ENCODE measurements around the gene SNX14.

- TF ChIP-seq ZNF207 (IDR thresholded peaks at IDR 0.05; ENCODE audit: borderline replicate concordance) = no peak
- TF ChIP-seq POLR2A (IDR thresholded peaks at IDR 0.05; ENCODE audit: low read depth, low read length) = no peak
- no peak for TF ChIP-seq MTA3 (IDR thresholded peaks at IDR 0.05; ENCODE audit: borderline replicate concordance, low read length)
- TF ChIP-seq PML (IDR thresholded peaks at IDR 0.05; ENCODE audit: low read length) = no peak
- TF ChIP-seq ELK1 (IDR thresholded peaks at IDR 0.05; ENCODE audit: low read depth, low read length) = no peak
- TF ChIP-seq, protein P1, sequence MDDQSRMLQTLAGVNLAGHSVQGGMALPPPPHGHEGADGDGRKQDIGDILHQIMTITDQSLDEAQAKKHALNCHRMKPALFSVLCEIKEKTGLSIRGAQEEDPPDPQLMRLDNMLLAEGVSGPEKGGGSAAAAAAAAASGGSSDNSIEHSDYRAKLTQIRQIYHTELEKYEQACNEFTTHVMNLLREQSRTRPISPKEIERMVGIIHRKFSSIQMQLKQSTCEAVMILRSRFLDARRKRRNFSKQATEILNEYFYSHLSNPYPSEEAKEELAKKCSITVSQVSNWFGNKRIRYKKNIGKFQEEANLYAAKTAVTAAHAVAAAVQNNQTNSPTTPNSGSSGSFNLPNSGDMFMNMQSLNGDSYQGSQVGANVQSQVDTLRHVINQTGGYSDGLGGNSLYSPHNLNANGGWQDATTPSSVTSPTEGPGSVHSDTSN (IDR thresholded peaks at IDR 0.05; ENCODE audit: insufficient replicate concordance, low read depth, low read length) = no peak
- TF ChIP-seq ZNF274 (IDR thresholded peaks at IDR 0.05; ENCODE audit: insufficient read depth, insufficient read length) = no peak
- no peak for TF ChIP-seq PAX5 (IDR thresholded peaks at IDR 0.05; ENCODE audit: borderline replicate concordance, low read depth, low read length)
- TF ChIP-seq NR2F1 (conservative IDR thresholded peaks at IDR 0.05) = no peak
- no peak for TF ChIP-seq CBFB (IDR thresholded peaks at IDR 0.05; ENCODE audit: low read depth)
These were observed 1.6 kb downstream of the SNX14 start for GRCh38 chr6:85592033-85592432.
